WTC11 (cell line): ENCODE data around the gene PTPRH. TPM values are rescaled to one million over a fixed set of nuclear protein-coding genes. Genes with fewer than 3 reads are reported as not detected.

Experiments
- ATAC-seq: fragments of 200-7000 bp; cut with Tn5 transposase; 2 replicates; pipeline ENCODE4 v1.10.0; 2021; ENCODE audit warnings: mild to moderate bottlenecking, moderate library complexity
- CTCF ChIA-PET: fragments of 300-600 bp; sonication (Branson Sonifier 250); formaldehyde crosslinking; loops from one replicate; lab custom pipeline; 2021; ENCODE audit warnings: antibody characterized with exemption; lab: Charles Lee
- POLR2A ChIA-PET: fragments of 350-600 bp; sonication (Branson Sonifier 250); formaldehyde crosslinking; loops from one replicate; lab custom pipeline; 2021; ENCODE audit warnings: antibody characterized with exemption; lab: Charles Lee
- DNase-seq: peaks from one replicate; pipeline ENCODE4 v3.0.0; 2021; ENCODE audit warnings: low spot score
- H3K27ac Mint-ChIP-seq: 2 replicates; pipeline ENCODE4 v1.8.0; 2021; ENCODE audit warnings: mixed read lengths
- H3K27me3 Mint-ChIP-seq: 2 replicates; pipeline ENCODE4 v1.8.0; 2021; ENCODE audit warnings: low read depth, mild to moderate bottlenecking, moderate library complexity, mixed read lengths
- H3K36me3 Mint-ChIP-seq: 2 replicates; pipeline ENCODE4 v1.8.0; 2021; ENCODE audit warnings: mixed read lengths
- H3K4me1 Mint-ChIP-seq: 2 replicates; pipeline ENCODE4 v1.8.0; 2022; ENCODE audit warnings: mixed read lengths
- H3K4me3 Mint-ChIP-seq: 2 replicates; pipeline ENCODE4 v1.8.0; 2021; ENCODE audit warnings: mild to moderate bottlenecking, moderate library complexity, mixed read lengths
- H3K9me3 Mint-ChIP-seq: 2 replicates; pipeline ENCODE4 v1.8.0; 2021; ENCODE audit warnings: mixed read lengths
- ATF3 ChIP-seq: sonication (generic); formaldehyde crosslinking; conservative IDR thresholded peaks from 2 replicates; pipeline ENCODE4 v1.8.1; 2022; ENCODE audit warnings: mild to moderate bottlenecking, missing genetic modification reagents
- CBFB ChIP-seq: sonication (generic); formaldehyde crosslinking; IDR thresholded peaks from 2 replicates; pipeline ENCODE4 v1.8.1; 2022; ENCODE audit warnings: mild to moderate bottlenecking, low read depth, missing genetic modification reagents
- CREB1 ChIP-seq: sonication (generic); formaldehyde crosslinking; IDR thresholded peaks from 2 replicates; pipeline ENCODE4 v1.8.0; 2023; ENCODE audit warnings: mild to moderate bottlenecking, missing genetic modification reagents
- CREM ChIP-seq: sonication (generic); formaldehyde crosslinking; IDR thresholded peaks from 2 replicates; pipeline ENCODE4 v1.8.1; 2022; ENCODE audit warnings: mild to moderate bottlenecking, missing genetic modification reagents, moderate library complexity
- CTCF ChIP-seq: fragments of 200-600 bp; IDR thresholded peaks from 2 replicates; pipeline ENCODE4 v1.8.0; 2022; ENCODE audit warnings: antibody characterized with exemption
- ELF4 ChIP-seq: sonication (generic); formaldehyde crosslinking; IDR thresholded peaks from 2 replicates; pipeline ENCODE4 v1.8.1; 2022; ENCODE audit warnings: low read depth, mild to moderate bottlenecking, moderate library complexity, missing genetic modification reagents
- EMX1 ChIP-seq: fragments of 250-450 bp; sonication (Bioruptor Pico); IDR thresholded peaks from 2 replicates; pipeline ENCODE4 v1.8.0; 2021; ENCODE audit warnings: mild to moderate bottlenecking
- ESRRA ChIP-seq: sonication (generic); formaldehyde crosslinking; IDR thresholded peaks from 2 replicates; pipeline ENCODE4 v1.8.1; 2022; ENCODE audit warnings: mild to moderate bottlenecking, missing genetic modification reagents, borderline replicate concordance
- ETV6 ChIP-seq: sonication (generic); formaldehyde crosslinking; IDR thresholded peaks from 2 replicates; pipeline ENCODE4 v1.8.1; 2022; ENCODE audit warnings: mild to moderate bottlenecking, missing genetic modification reagents
- HMGXB4 ChIP-seq: sonication (generic); formaldehyde crosslinking; IDR thresholded peaks from 2 replicates; pipeline ENCODE4 v1.8.1; 2023; ENCODE audit warnings: mild to moderate bottlenecking, moderate library complexity, missing genetic modification reagents
- IRF1 ChIP-seq: sonication (generic); formaldehyde crosslinking; IDR thresholded peaks from 2 replicates; pipeline ENCODE4 v1.8.0; 2023; ENCODE audit warnings: missing genetic modification reagents
- JAZF1 ChIP-seq: fragments of 250-450 bp; sonication (Bioruptor Pico); IDR thresholded peaks from 2 replicates; pipeline ENCODE4 v1.9.0; 2021; ENCODE audit warnings: moderate library complexity, mild to moderate bottlenecking, inconsistent platforms
- JUN ChIP-seq: sonication (generic); formaldehyde crosslinking; IDR thresholded peaks from 2 replicates; pipeline ENCODE4 v1.8.0; 2023; ENCODE audit warnings: mild to moderate bottlenecking, missing genetic modification reagents
- KAT7 ChIP-seq: sonication (generic); formaldehyde crosslinking; IDR thresholded peaks from 2 replicates; pipeline ENCODE4 v1.8.1; 2023; ENCODE audit warnings: missing genetic modification reagents, mild to moderate bottlenecking, borderline replicate concordance
- NFATC4 ChIP-seq: fragments of 250-450 bp; sonication (Bioruptor Pico); IDR thresholded peaks from 2 replicates; pipeline ENCODE4 v1.9.0; 2021; ENCODE audit warnings: mild to moderate bottlenecking
- NR1H2 ChIP-seq: sonication (generic); formaldehyde crosslinking; IDR thresholded peaks from 2 replicates; pipeline ENCODE4 v1.9.0; 2021; ENCODE audit warnings: mild to moderate bottlenecking, moderate library complexity, missing genetic modification reagents
- PRRX2 ChIP-seq: fragments of 250-450 bp; sonication (Bioruptor Pico); IDR thresholded peaks from 2 replicates; pipeline ENCODE4 v1.8.0; 2021; ENCODE audit warnings: mild to moderate bottlenecking
- SMAD3 ChIP-seq: sonication (generic); formaldehyde crosslinking; IDR thresholded peaks from 2 replicates; pipeline ENCODE4 v1.8.0; 2022; ENCODE audit warnings: missing genetic modification reagents, mild to moderate bottlenecking, borderline replicate concordance
- TEAD1 ChIP-seq: sonication (generic); formaldehyde crosslinking; IDR thresholded peaks from 2 replicates; pipeline ENCODE4 v1.8.0; 2022; ENCODE audit warnings: mild to moderate bottlenecking, missing genetic modification reagents
- USF1 ChIP-seq: sonication (generic); formaldehyde crosslinking; IDR thresholded peaks from 2 replicates; pipeline ENCODE4 v1.8.0; 2022; ENCODE audit warnings: mild to moderate bottlenecking, missing genetic modification reagents
- ZMAT4 ChIP-seq: fragments of 250-450 bp; sonication (Bioruptor Pico); IDR thresholded peaks from 2 replicates; pipeline ENCODE4 v1.9.0; 2021; ENCODE audit warnings: mild to moderate bottlenecking
- ZNF138 ChIP-seq: sonication (generic); formaldehyde crosslinking; conservative IDR thresholded peaks from 2 replicates; pipeline ENCODE4 v1.8.1; 2022; ENCODE audit warnings: mild to moderate bottlenecking, moderate library complexity, missing genetic modification reagents
- ZNF232 ChIP-seq: sonication (generic); formaldehyde crosslinking; IDR thresholded peaks from 2 replicates; pipeline ENCODE4 v1.8.0; 2022; ENCODE audit warnings: mild to moderate bottlenecking, missing genetic modification reagents
- ZNF317 ChIP-seq: sonication (generic); formaldehyde crosslinking; IDR thresholded peaks from 2 replicates; pipeline ENCODE4 v1.8.1; 2023; ENCODE audit warnings: low read depth, mild to moderate bottlenecking, moderate library complexity, missing genetic modification reagents, borderline replicate concordance
- ZSCAN18 ChIP-seq: fragments of 250-450 bp; sonication (Bioruptor Pico); IDR thresholded peaks from 2 replicates; pipeline ENCODE4 v2.1.2; 2022; ENCODE audit warnings: mild to moderate bottlenecking, moderate library complexity
- total RNA-seq: library from RNA; stranded (reverse); gene quantifications from 3 replicates; pipeline ENCODE4 v1.2.3, GENCODE V29; 2021

PTPRH gene
- total RNA-seq, 1 experiment from 2014 or later, result 0.63 TPM

GRCh38 chr19:55239004-55239403, 29.7 kb upstream of the PTPRH start:
- peaks cover 53% of the 10 kb centered on the region for H3K36me3 Mint-ChIP-seq
- H3K27me3 Mint-ChIP-seq, result no peaks in the 10 kb centered on the region
- H3K9me3 Mint-ChIP-seq, result no peaks in the 10 kb centered on the region
- no peak overlapping the region for H3K4me3 Mint-ChIP-seq
- no peaks in the 10 kb centered on the region for H3K4me1 Mint-ChIP-seq
- TF ChIP-seq NFATC4 (CRISPR knock-in tag) (no peak), HMGXB4 (no peak), EMX1 (CRISPR knock-in tag) (no peak), ZNF232 (CRISPR knock-in tag) (no peak), IRF1 (CRISPR knock-in tag) (no peak), PRRX2 (CRISPR knock-in tag) (no peak), TEAD1 (CRISPR knock-in tag) (no peak)
- ChIA-PET CTCF (no interaction called here), POLR2A (no interaction called here)
- ATAC-seq, result no peak
- DNase-seq, result no peak
- no peak overlapping the region; the same call in 1 of the 2 replicates for H3K27ac Mint-ChIP-seq

- H3K4me1 Mint-ChIP-seq, result no peaks in the 10 kb centered on the region
- peaks cover 46% of the 10 kb centered on the region for H3K36me3 Mint-ChIP-seq
- no peaks in the 10 kb centered on the region for H3K9me3 Mint-ChIP-seq
- H3K4me3 Mint-ChIP-seq, result no peak overlapping the region
- H3K27me3 Mint-ChIP-seq, result no peaks in the 10 kb centered on the region
- no peak for DNase-seq
- TF ChIP-seq HMGXB4 (no peak), JUN (CRISPR knock-in tag) (no peak), CREB1 (CRISPR knock-in tag) (no peak), CBFB (CRISPR knock-in tag) (no peak), CTCF (no peak), ZSCAN18 (CRISPR knock-in tag) (no peak), ZNF138 (CRISPR knock-in tag) (no peak), KAT7 (CRISPR knock-in tag) (no peak), NR1H2 (no peak), ZNF317 (no peak), ETV6 (CRISPR knock-in tag) (no peak), ZMAT4 (CRISPR knock-in tag) (no peak), ELF4 (no peak), CREM (CRISPR knock-in tag) (no peak), ATF3 (no peak), JAZF1 (CRISPR knock-in tag) (no peak), USF1 (no peak), SMAD3 (CRISPR knock-in tag) (no peak), PRRX2 (CRISPR knock-in tag) (no peak), ESRRA (CRISPR knock-in tag) (no peak)
- no peak overlapping the region for H3K27ac Mint-ChIP-seq
- ChIA-PET CTCF (no interaction called here), POLR2A (no interaction called here)
- no peak for ATAC-seq
These were observed 28.7 kb upstream of the PTPRH start for GRCh38 chr19:55238030-55238429.
